HCT116 (cell line): ENCODE measurements around the gene WNT2. TPM values are rescaled to one million over a fixed set of nuclear protein-coding genes. Genes with fewer than 3 reads are reported as not detected.

Experiments
- ATAC-seq: fragments of 200-7000 bp; cut with Tn5 transposase; 2 replicates; pipeline ENCODE4 v1.9.1; 2020; ENCODE audit warnings: mild to moderate bottlenecking, moderate library complexity
- BruUV-seq: library from RNA; stranded (reverse); fragments of 400-500 nt; replicated peaks from 2 replicates; lab custom pipeline; 2021; lab: Mats Ljungman, UMichigan
- CTCF ChIA-PET: fragments of 300-600 bp; sonication (Branson Sonifier 250); formaldehyde crosslinking; loops from one replicate; lab custom pipeline; 2021; ENCODE audit warnings: antibody characterized with exemption; lab: Charles Lee
- POLR2A ChIA-PET: fragments of 300-600, 350-600 bp; sonication (Branson Sonifier 250); formaldehyde crosslinking; loops from one replicate; lab custom pipeline; 2021; ENCODE audit warnings: antibody characterized with exemption; lab: Charles Lee
- RAD21 ChIA-PET, 2 experiments: fragments of 300-600 bp; sonication (Branson Sonifier 250); formaldehyde crosslinking; loops; one replicate each; lab custom pipeline; 2023; ENCODE audit warnings: low total read pairs in 2 of 2; ENCODE audit not compliant: uncharacterized antibody in 2 of 2, unreplicated experiment in 2 of 2, low non-redundant PET in 1 of 2; lab: Charles Lee
- DNase-seq: peaks from one replicate; pipeline ENCODE4 v3.0.0-alpha.2; 2010; ENCODE audit warnings: low read depth, low spot score
- H2AFZ ChIP-seq: fragments of 200-600 bp; shearing (Covaris generic), sonication (generic); 2 replicates; pipeline ENCODE4 v1.6.1; 2017; ENCODE audit warnings: low read depth, mixed run types, mixed read lengths, antibody characterized with exemption, low read length; ENCODE audit not compliant: poor library complexity, severe bottlenecking
- H3K27ac ChIP-seq: 2 replicates; pipeline ENCODE4 v1.5.1; 2012; ENCODE audit warnings: low read depth, low read length
- H3K27me3 ChIP-seq: fragments of 200-600 bp; sonication (generic); 2 replicates; pipeline ENCODE4 v1.6.1; 2016; ENCODE audit warnings: mixed run types, low read length, mixed read lengths; ENCODE audit not compliant: insufficient read depth
- H3K36me3 ChIP-seq, 2 experiments: fragments of 200-500 bp in 1 of 2; fragments of 200-600 bp in 1 of 2; sonication (Bioruptor generic) in 1 of 2; sonication (generic) in 1 of 2; 2 replicates each; pipeline versions ENCODE4 v1.5.1 to v1.6.1; 2014 to 2016; ENCODE audit warnings: low read length in 2 of 2, inconsistent platforms in 1 of 2, mixed read lengths in 1 of 2, mixed run types in 1 of 2; ENCODE audit not compliant: insufficient read depth in 2 of 2, control insufficient read depth in 1 of 2
- H3K4me1 ChIP-seq, 2 experiments: fragments of 200-600 bp in 1 of 2; sonication (generic) in 1 of 2; 2 replicates each; pipeline versions ENCODE4 v1.5.1 to v1.6.1; 2012 to 2017; ENCODE audit warnings: low read length in 2 of 2, inconsistent platforms in 1 of 2, mild to moderate bottlenecking in 1 of 2, mixed read lengths in 1 of 2, mixed run types in 1 of 2, moderate library complexity in 1 of 2; ENCODE audit not compliant: insufficient read depth in 2 of 2, control insufficient read depth in 1 of 2
- H3K4me2 ChIP-seq: fragments of 200-600 bp; sonication (generic); 2 replicates; pipeline ENCODE4 v1.6.1; 2017; ENCODE audit warnings: mixed run types, low read length, mixed read lengths
- H3K4me3 ChIP-seq, 2 experiments: fragments of 200-600 bp in 1 of 2; sonication (generic) in 1 of 2; replicated peaks in 1 of 2; 2 replicates each; pipeline ENCODE4 v1.5.1; 2011 to 2016; ENCODE audit warnings: low read length in 2 of 2, control low read depth in 1 of 2, low read depth in 1 of 2, mild to moderate bottlenecking in 1 of 2, mixed read lengths in 1 of 2, mixed run types in 1 of 2
- H3K79me2 ChIP-seq: fragments of 200-600 bp; sonication (generic); 2 replicates; pipeline ENCODE4 v1.6.1; 2017; ENCODE audit warnings: mild to moderate bottlenecking, mixed run types, low read length, moderate library complexity, mixed read lengths; ENCODE audit not compliant: insufficient read depth
- H3K9ac ChIP-seq: fragments of 200-600 bp; sonication (generic); 2 replicates; pipeline ENCODE4 v1.6.1; 2016; ENCODE audit warnings: low read length, mixed read lengths
- H3K9me2 ChIP-seq: fragments of 200-600 bp; sonication (generic), shearing (Covaris generic); 2 replicates; pipeline ENCODE4 v1.6.1; 2017; ENCODE audit warnings: mixed run types, mild to moderate bottlenecking, moderate library complexity; ENCODE audit not compliant: insufficient read depth
- H3K9me3 ChIP-seq, 2 experiments: fragments of 200-500 bp in 1 of 2; fragments of 200-600 bp in 1 of 2; sonication (Bioruptor generic) in 1 of 2; sonication (generic) in 1 of 2; 2 replicates each; pipeline ENCODE4 v1.6.1; 2014 to 2017; ENCODE audit warnings: low read length in 2 of 2, mixed read lengths in 2 of 2, inconsistent platforms in 1 of 2, low read depth in 1 of 2, mild to moderate bottlenecking in 1 of 2, mixed run types in 1 of 2, moderate library complexity in 1 of 2; ENCODE audit not compliant: control insufficient read depth in 1 of 2, insufficient read depth in 1 of 2
- H4K20me1 ChIP-seq: fragments of 200-600 bp; sonication (generic), shearing (Covaris generic); 2 replicates; pipeline ENCODE4 v1.6.1; 2017; ENCODE audit warnings: mixed run types, mild to moderate bottlenecking, moderate library complexity; ENCODE audit not compliant: insufficient read depth
- ATF3 ChIP-seq: IDR thresholded peaks from 2 replicates; pipeline ENCODE4 v1.6.1; 2012
- CBX3 ChIP-seq: IDR thresholded peaks from 2 replicates; pipeline ENCODE4 v1.6.1; 2012; ENCODE audit warnings: low read depth
- CEBPB ChIP-seq: IDR thresholded peaks from 2 replicates; pipeline ENCODE4 v1.6.1; 2012; ENCODE audit warnings: low read depth
- CTCF ChIP-seq, 3 experiments: fragments of 200-600 bp in 1 of 3; sonication (generic) in 1 of 3; IDR thresholded peaks in 2 of 3; conservative IDR thresholded peaks in 1 of 3; 2 replicates each; pipeline ENCODE4 v1.5.1; 2012 to 2017; ENCODE audit warnings: low read depth in 2 of 3, low read length in 2 of 3, antibody characterized with exemption in 1 of 3, borderline replicate concordance in 1 of 3, control low read depth in 1 of 3, mild to moderate bottlenecking in 1 of 3, mixed read lengths in 1 of 3, mixed run types in 1 of 3, moderate library complexity in 1 of 3; ENCODE audit not compliant: insufficient read depth in 1 of 3
- EGR1 ChIP-seq: IDR thresholded peaks from 2 replicates; pipeline ENCODE4 v1.6.1; 2012; ENCODE audit warnings: low read depth
- ELF1 ChIP-seq: IDR thresholded peaks from 2 replicates; pipeline ENCODE4 v1.6.1; 2012; ENCODE audit warnings: low read depth, borderline replicate concordance
- JUND ChIP-seq: IDR thresholded peaks from 2 replicates; pipeline ENCODE4 v1.6.1; 2012
- POLR2A ChIP-seq: IDR thresholded peaks from 2 replicates; pipeline ENCODE4 v1.7.0; 2011; ENCODE audit warnings: borderline replicate concordance; ENCODE audit not compliant: insufficient read depth, insufficient read length; ENCODE audit errors: extremely low read depth
- REST ChIP-seq: IDR thresholded peaks from 2 replicates; pipeline ENCODE4 v1.6.1; 2012; ENCODE audit warnings: low read depth
- SIN3A ChIP-seq: IDR thresholded peaks from 2 replicates; pipeline ENCODE4 v1.6.1; 2012; ENCODE audit warnings: low read depth
- SP1 ChIP-seq: IDR thresholded peaks from 2 replicates; pipeline ENCODE4 v1.6.1; 2012; ENCODE audit warnings: low read depth
- SRF ChIP-seq: IDR thresholded peaks from 2 replicates; pipeline ENCODE4 v1.6.1; 2012; ENCODE audit warnings: low read depth
- TCF7L2 ChIP-seq: IDR thresholded peaks from 2 replicates; pipeline ENCODE4 v1.7.0; 2011; ENCODE audit warnings: borderline replicate concordance, inconsistent platforms; ENCODE audit not compliant: insufficient read depth, insufficient read length; ENCODE audit errors: extremely low read depth
- YY1 ChIP-seq: IDR thresholded peaks from 2 replicates; pipeline ENCODE4 v1.6.1; 2011; ENCODE audit warnings: low read length, low read depth, moderate library complexity, mild to moderate bottlenecking; ENCODE audit not compliant: insufficient replicate concordance; ENCODE audit errors: extremely low read depth
- ZFX ChIP-seq: fragments of 450-650 bp; IDR thresholded peaks from 2 replicates; pipeline ENCODE4 v1.6.1; 2017
- ZNF274 ChIP-seq: fragments of 200-500 bp; sonication (Bioruptor generic); IDR thresholded peaks from 2 replicates; pipeline ENCODE4 v1.6.1; 2014; ENCODE audit warnings: mild to moderate bottlenecking, low read depth, low read length, inconsistent platforms
- intact Hi-C: fragments of 100-400 bp; cut with micrococcal nuclease; formaldehyde crosslinking; loops from 2 replicates; pipeline ENCODE4 v1.10.0; 2022
- total RNA-seq: library from RNA; stranded (reverse); gene quantifications from one replicate; pipeline ENCODE4 v1.2.1, GENCODE V29; 2021; ENCODE audit not compliant: unreplicated experiment

The WNT2 gene
- total RNA-seq, 1 experiment from 2014 or later = 0.12 TPM

- DNase-seq (no peak), ATAC-seq (no peak)
- H3K27me3 ChIP-seq = 0 out of 2 replicates have a peak, but pooled peaks cover 5% of the 10 kb centered on the region
- H3K9ac ChIP-seq = no peak overlapping the region
- H3K4me1 ChIP-seq = no peaks in the 10 kb centered on the region
- CTCF ChIA-PET = no interaction called here
- intact Hi-C loops = no loop called here
- H3K9me2 ChIP-seq = no peaks in the 10 kb centered on the region
- H4K20me1 ChIP-seq = no peaks in the 10 kb centered on the region
- TF ChIP-seq ZFX = no peak
- no peak overlapping the region for H3K4me2 ChIP-seq
- POLR2A ChIA-PET = no interaction called here
- H3K36me3 ChIP-seq = no peaks in the 10 kb centered on the region
- no peak overlapping the region for H3K27ac ChIP-seq
- no peaks in the 10 kb centered on the region for H3K9me3 ChIP-seq
- RAD21 ChIA-PET = no interaction called here
- H2AFZ ChIP-seq = no peak overlapping the region
- no peak overlapping the region for H3K4me3 ChIP-seq
- no TSS peak for BruUV-seq
- no peaks in the 10 kb centered on the region for H3K79me2 ChIP-seq
These were observed 25.3 kb downstream of the WNT2 start for GRCh38 chr7:117297606-117298005.

- no peak overlapping the region for H3K27ac ChIP-seq
- H3K4me3 ChIP-seq = no peak overlapping the region
- no peaks in the 10 kb centered on the region for H3K79me2 ChIP-seq
- ChIA-PET CTCF (no interaction called here), POLR2A (no interaction called here), RAD21 (no interaction called here)
- no peak overlapping the region for H3K9ac ChIP-seq
- 0 out of 2 replicates have a peak, but pooled peaks cover 5% of the 10 kb centered on the region for H3K27me3 ChIP-seq
- no peak overlapping the region for H3K4me2 ChIP-seq
- H3K4me1 ChIP-seq = no peaks in the 10 kb centered on the region
- DNase-seq (no peak), ATAC-seq (no peak)
- H2AFZ ChIP-seq = no peak overlapping the region
- no peaks in the 10 kb centered on the region for H3K36me3 ChIP-seq
- BruUV-seq = no TSS peak
- H4K20me1 ChIP-seq = no peaks in the 10 kb centered on the region
- H3K9me2 ChIP-seq = no peaks in the 10 kb centered on the region
- intact Hi-C loops = no loop called here
- H3K9me3 ChIP-seq = no peaks in the 10 kb centered on the region
- TF ChIP-seq SP1 (no peak), SIN3A (no peak), ZNF274 (no peak), JUND (no peak), CEBPB (no peak), EGR1 (no peak), REST (no peak), POLR2A (no peak), CBX3 (no peak), TCF7L2 (no peak), ELF1 (no peak), CTCF (IDR thresholded peaks at IDR 0.05 in 2 of 3, conservative IDR thresholded peaks at IDR 0.05 in 1 of 3; ENCODE audit: borderline replicate concordance in 1 of 3, insufficient read depth in 1 of 3, low read depth in 2 of 3, low read length in 2 of 3) (no peak), SRF (no peak), YY1 (no peak), ATF3 (no peak)
These were observed 26.8 kb downstream of the WNT2 start for GRCh38 chr7:117296066-117296465.
